WTC11 (cell line): Measurements from ENCODE around the gene LIN28A. TPM values are rescaled to one million over a fixed set of nuclear protein-coding genes. Genes with fewer than 3 reads are reported as not detected.

Experiments
- ATF2 ChIP-seq: sonication (generic); formaldehyde crosslinking; IDR thresholded peaks from 2 replicates; pipeline ENCODE4 v1.8.1; 2022; ENCODE audit warnings: low read depth, missing genetic modification reagents, borderline replicate concordance
- E2F1 ChIP-seq: sonication (generic); formaldehyde crosslinking; IDR thresholded peaks from 2 replicates; pipeline ENCODE4 v1.8.0; 2022; ENCODE audit warnings: mild to moderate bottlenecking, missing genetic modification reagents
- E2F5 ChIP-seq: sonication (generic); formaldehyde crosslinking; IDR thresholded peaks from 2 replicates; pipeline ENCODE4 v1.8.1; 2022; ENCODE audit warnings: mild to moderate bottlenecking, moderate library complexity, missing genetic modification reagents
- ESRRA ChIP-seq: sonication (generic); formaldehyde crosslinking; IDR thresholded peaks from 2 replicates; pipeline ENCODE4 v1.8.1; 2022; ENCODE audit warnings: mild to moderate bottlenecking, missing genetic modification reagents, borderline replicate concordance
- FOXJ3 ChIP-seq: sonication (generic); formaldehyde crosslinking; IDR thresholded peaks from 2 replicates; pipeline ENCODE4 v1.9.0; 2021; ENCODE audit warnings: missing genetic modification reagents, mild to moderate bottlenecking, borderline replicate concordance
- FOXP4 ChIP-seq: sonication (generic); formaldehyde crosslinking; IDR thresholded peaks from 2 replicates; pipeline ENCODE4 v1.8.0; 2022; ENCODE audit warnings: mild to moderate bottlenecking, missing genetic modification reagents
- GABPB1 ChIP-seq: sonication (generic); formaldehyde crosslinking; IDR thresholded peaks from 2 replicates; pipeline ENCODE4 v1.8.1; 2023; ENCODE audit warnings: mild to moderate bottlenecking, missing genetic modification reagents
- IRF1 ChIP-seq: sonication (generic); formaldehyde crosslinking; IDR thresholded peaks from 2 replicates; pipeline ENCODE4 v1.8.0; 2023; ENCODE audit warnings: missing genetic modification reagents
- NFE2L1 ChIP-seq: sonication (generic); formaldehyde crosslinking; IDR thresholded peaks from 2 replicates; pipeline ENCODE4 v1.8.1; 2023; ENCODE audit warnings: missing genetic modification reagents
- NR1H2 ChIP-seq: sonication (generic); formaldehyde crosslinking; IDR thresholded peaks from 2 replicates; pipeline ENCODE4 v1.9.0; 2021; ENCODE audit warnings: mild to moderate bottlenecking, moderate library complexity, missing genetic modification reagents
- NR2C2 ChIP-seq: sonication (generic); formaldehyde crosslinking; IDR thresholded peaks from 2 replicates; pipeline ENCODE4 v1.8.0; 2022; ENCODE audit warnings: mild to moderate bottlenecking, missing genetic modification reagents
- NR3C1 ChIP-seq: sonication (generic); formaldehyde crosslinking; conservative IDR thresholded peaks from 2 replicates; pipeline ENCODE4 v1.8.1; 2023; ENCODE audit warnings: low read depth, mild to moderate bottlenecking, missing genetic modification reagents
- RELA ChIP-seq: sonication (generic); formaldehyde crosslinking; IDR thresholded peaks from 2 replicates; pipeline ENCODE4 v1.8.1; 2022; ENCODE audit warnings: missing genetic modification reagents, mild to moderate bottlenecking, borderline replicate concordance
- SOX15 ChIP-seq: fragments of 250-450 bp; sonication (Bioruptor Pico); IDR thresholded peaks from 2 replicates; pipeline ENCODE4 v1.9.0; 2021; ENCODE audit warnings: mild to moderate bottlenecking
- TP53 ChIP-seq: sonication (generic); formaldehyde crosslinking; IDR thresholded peaks from 2 replicates; pipeline ENCODE4 v1.8.1; 2023; ENCODE audit warnings: mild to moderate bottlenecking, missing genetic modification reagents
- USF2 ChIP-seq: sonication (generic); formaldehyde crosslinking; IDR thresholded peaks from 2 replicates; pipeline ENCODE4 v1.8.1; 2023; ENCODE audit warnings: mild to moderate bottlenecking, missing genetic modification reagents, moderate library complexity
- ZNF263 ChIP-seq: sonication (generic); formaldehyde crosslinking; IDR thresholded peaks from 2 replicates; pipeline ENCODE4 v1.8.1; 2022; ENCODE audit warnings: low read depth, mild to moderate bottlenecking, moderate library complexity, missing genetic modification reagents
- ZNF281 ChIP-seq: sonication (generic); formaldehyde crosslinking; IDR thresholded peaks from 2 replicates; pipeline ENCODE4 v1.8.0; 2023; ENCODE audit warnings: mild to moderate bottlenecking, missing genetic modification reagents
- ZNF416 ChIP-seq: fragments of 250-450 bp; sonication (Bioruptor Pico); IDR thresholded peaks from 2 replicates; pipeline ENCODE4 v1.9.0; 2021; ENCODE audit warnings: mild to moderate bottlenecking, inconsistent platforms
- ZNF423 ChIP-seq: fragments of 250-450 bp; sonication (Bioruptor Pico); IDR thresholded peaks from 2 replicates; pipeline ENCODE4 v2.1.2; 2022; ENCODE audit warnings: mild to moderate bottlenecking, moderate library complexity
- ZNF425 ChIP-seq: fragments of 250-450 bp; sonication (Bioruptor Pico); conservative IDR thresholded peaks from 2 replicates; pipeline ENCODE4 v1.9.0; 2021; ENCODE audit warnings: mild to moderate bottlenecking
- ZNF532 ChIP-seq: fragments of 250-450 bp; sonication (Bioruptor Pico); IDR thresholded peaks from 2 replicates; pipeline ENCODE4 v1.9.0; 2021; ENCODE audit warnings: mild to moderate bottlenecking, borderline replicate concordance
- total RNA-seq: library from RNA; stranded (reverse); gene quantifications from 3 replicates; pipeline ENCODE4 v1.2.3, GENCODE V29; 2021

LIN28A gene
- total RNA-seq, 1 experiment from 2014 or later = 1,251 TPM

GRCh38 chr1:26472320-26472900 is 61.8 kb downstream of the LIN28A start, which contains the start of gene HMGN2 (continued):
- TF ChIP-seq ZNF532 (CRISPR knock-in tag) (peak; percentile 91), NR2C2 (no peak), SOX15 (CRISPR knock-in tag) (no peak), E2F1 (CRISPR knock-in tag) (no peak), TP53 (CRISPR knock-in tag) (no peak), NR3C1 (CRISPR knock-in tag) (no peak), ZNF281 (no peak), ESRRA (CRISPR knock-in tag) (no peak), ZNF423 (CRISPR knock-in tag) (no peak; the same call in 1 of the 2 replicates), ZNF263 (CRISPR knock-in tag) (no peak), NR1H2 (CRISPR knock-in tag) (no peak), ZNF416 (peak; percentile 56; the same call in 1 of the 2 replicates), NFE2L1 (CRISPR knock-in tag) (no peak), USF2 (CRISPR knock-in tag) (peak; percentile 91), FOXJ3 (CRISPR knock-in tag) (no peak), RELA (CRISPR knock-in tag) (peak; percentile 36; the same call in 1 of the 2 replicates), GABPB1 (CRISPR knock-in tag) (no peak), ZNF425 (0 out of 2 replicates have a peak, but pooled peaks have one; percentile 50), IRF1 (peak; percentile 78; the same call in 1 of the 2 replicates), E2F5 (CRISPR knock-in tag) (no peak), FOXP4 (peak; percentile 50; the same call in 1 of the 2 replicates), ATF2 (no peak)
